HepG2 (cell line): Measurements from ENCODE around the gene NDRG2. TPM values are rescaled to one million over a fixed set of nuclear protein-coding genes. Genes with fewer than 3 reads are reported as not detected.

Source experiments
- DR1 ChIP-seq: sonication (generic); formaldehyde crosslinking; IDR thresholded peaks from 2 replicates; pipeline ENCODE4 v1.8.0; 2021; ENCODE audit warnings: mild to moderate bottlenecking, missing genetic modification reagents, inconsistent platforms
- EEA1 ChIP-seq: sonication (generic); formaldehyde crosslinking; IDR thresholded peaks from 2 replicates; pipeline ENCODE4 v1.5.1; 2020; ENCODE audit warnings: mild to moderate bottlenecking, missing genetic modification reagents, borderline replicate concordance
- POLR2AphosphoS2 ChIP-seq: IDR thresholded peaks from 2 replicates; pipeline ENCODE4 v1.6.1; 2011; ENCODE audit warnings: low read depth, low read length, improper control_type of control experiment
- SP5 ChIP-seq: IDR thresholded peaks from 2 replicates; pipeline ENCODE4 v1.6.1; 2016; ENCODE audit warnings: low read depth, borderline replicate concordance
- ZBTB3 ChIP-seq: sonication (generic); formaldehyde crosslinking; IDR thresholded peaks from 2 replicates; pipeline ENCODE4 v1.4.0; 2020; ENCODE audit warnings: low read depth, mild to moderate bottlenecking, moderate library complexity, missing genetic modification reagents, borderline replicate concordance
- ZNF232 ChIP-seq: sonication (generic); formaldehyde crosslinking; IDR thresholded peaks from 2 replicates; pipeline ENCODE4 v1.4.0; 2020; ENCODE audit warnings: missing genetic modification reagents, borderline replicate concordance
- ZNF337 ChIP-seq: sonication (generic); formaldehyde crosslinking; IDR thresholded peaks from 2 replicates; pipeline ENCODE4 v1.5.1; 2020; ENCODE audit warnings: missing genetic modification reagents, low read depth, mild to moderate bottlenecking, borderline replicate concordance
- ZNF563 ChIP-seq: sonication (generic); formaldehyde crosslinking; IDR thresholded peaks from 2 replicates; pipeline ENCODE4 v1.8.0; 2022; ENCODE audit warnings: mild to moderate bottlenecking, moderate library complexity, missing genetic modification reagents
- ZNF792 ChIP-seq: IDR thresholded peaks from 2 replicates; pipeline ENCODE4 v1.6.1; 2016
- polyA plus RNA-seq, 8 experiments: library from polyadenylated mRNA; depleted of rRNA in 3 of 8; stranded (reverse) in 7 of 8; unstranded in 1 of 8; fragments of >200 nt; fragmentation: Illumina TruSeq in 4 of 8; extraction: Trizol in 4 of 8; gene quantifications; 2 replicates each; pipeline versions ENCODE4 v1.2.1 to v1.2.3, GENCODE V29; 2011 to 2016; ENCODE audit warnings: low read depth in 4 of 8, missing spikeins in 1 of 8, mixed read lengths in 1 of 8; ENCODE audit not compliant: insufficient read depth in 1 of 8
- total RNA-seq, 5 experiments: library from RNA; depleted of rRNA; stranded (reverse); fragments of >200 nt; fragmentation: Illumina TruSeq; extraction: Trizol; gene quantifications; 2 replicates each; pipeline ENCODE4 v1.2.3, GENCODE V29; 2016; ENCODE audit warnings: low read depth in 1 of 5
- TF ChIP-seq, protein P1 (sequence below): sonication (generic); formaldehyde crosslinking; IDR thresholded peaks from 2 replicates; pipeline ENCODE4 v1.5.0; 2020; ENCODE audit warnings: mild to moderate bottlenecking, missing genetic modification reagents, moderate library complexity
- TF ChIP-seq, protein P2 (sequence below): sonication (generic); formaldehyde crosslinking; IDR thresholded peaks from 2 replicates; pipeline ENCODE4 v1.5.1; 2020; ENCODE audit warnings: missing genetic modification reagents, mild to moderate bottlenecking, borderline replicate concordance
- TF ChIP-seq, protein P3 (sequence below): sonication (generic); formaldehyde crosslinking; IDR thresholded peaks from 2 replicates; pipeline ENCODE4 v1.4.0; 2020; ENCODE audit warnings: mild to moderate bottlenecking, missing genetic modification reagents
- TF ChIP-seq, protein P4 (sequence below): sonication (generic); formaldehyde crosslinking; IDR thresholded peaks from 2 replicates; pipeline ENCODE4 v1.4.0; 2020; ENCODE audit warnings: mild to moderate bottlenecking, missing genetic modification reagents

The NDRG2 gene
- total and polyA plus RNA-seq, 2 of the 13 experiments (the other 11 are each of a cell fraction or from before 2014, with no cell fraction given) = 27.2 to 189 TPM

DNA sequence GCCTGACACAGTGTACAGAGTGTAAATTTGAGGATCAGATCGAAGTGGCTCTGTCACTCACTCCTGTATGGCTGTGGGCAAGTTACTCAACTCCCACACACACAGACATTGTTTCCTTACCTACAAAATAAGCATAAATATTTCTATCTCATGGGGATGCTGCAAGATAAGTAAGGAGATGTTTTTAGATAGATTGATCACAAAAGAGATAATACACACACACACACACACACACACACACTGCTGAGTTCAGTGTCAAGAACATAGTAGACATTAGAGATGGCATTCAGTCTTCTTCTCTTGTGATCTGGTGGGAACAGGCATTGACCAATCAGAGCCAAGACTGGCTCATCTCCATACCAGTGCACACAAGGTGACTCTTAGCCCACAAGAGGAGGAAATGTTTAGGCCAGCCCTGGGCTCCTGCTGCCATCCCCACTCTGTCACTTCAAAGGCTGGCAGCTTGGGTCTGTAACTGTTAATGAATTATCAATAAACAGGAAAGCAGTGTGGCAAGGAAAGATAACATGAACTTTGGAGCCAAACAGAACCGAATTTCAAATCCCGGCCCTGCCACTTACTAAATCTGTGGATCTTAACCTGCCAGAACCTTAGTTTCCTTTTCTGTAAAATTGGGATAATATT is 29.4 kb upstream of the NDRG2 start (continued):
- TF ChIP-seq, protein P1, sequence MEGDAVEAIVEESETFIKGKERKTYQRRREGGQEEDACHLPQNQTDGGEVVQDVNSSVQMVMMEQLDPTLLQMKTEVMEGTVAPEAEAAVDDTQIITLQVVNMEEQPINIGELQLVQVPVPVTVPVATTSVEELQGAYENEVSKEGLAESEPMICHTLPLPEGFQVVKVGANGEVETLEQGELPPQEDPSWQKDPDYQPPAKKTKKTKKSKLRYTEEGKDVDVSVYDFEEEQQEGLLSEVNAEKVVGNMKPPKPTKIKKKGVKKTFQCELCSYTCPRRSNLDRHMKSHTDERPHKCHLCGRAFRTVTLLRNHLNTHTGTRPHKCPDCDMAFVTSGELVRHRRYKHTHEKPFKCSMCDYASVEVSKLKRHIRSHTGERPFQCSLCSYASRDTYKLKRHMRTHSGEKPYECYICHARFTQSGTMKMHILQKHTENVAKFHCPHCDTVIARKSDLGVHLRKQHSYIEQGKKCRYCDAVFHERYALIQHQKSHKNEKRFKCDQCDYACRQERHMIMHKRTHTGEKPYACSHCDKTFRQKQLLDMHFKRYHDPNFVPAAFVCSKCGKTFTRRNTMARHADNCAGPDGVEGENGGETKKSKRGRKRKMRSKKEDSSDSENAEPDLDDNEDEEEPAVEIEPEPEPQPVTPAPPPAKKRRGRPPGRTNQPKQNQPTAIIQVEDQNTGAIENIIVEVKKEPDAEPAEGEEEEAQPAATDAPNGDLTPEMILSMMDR (CRISPR knock-in tag) = no peak; the same call in 1 of the 2 replicates
- TF ChIP-seq SP5 (CRISPR knock-in tag) = peak; percentile 86
- TF ChIP-seq, protein P2, sequence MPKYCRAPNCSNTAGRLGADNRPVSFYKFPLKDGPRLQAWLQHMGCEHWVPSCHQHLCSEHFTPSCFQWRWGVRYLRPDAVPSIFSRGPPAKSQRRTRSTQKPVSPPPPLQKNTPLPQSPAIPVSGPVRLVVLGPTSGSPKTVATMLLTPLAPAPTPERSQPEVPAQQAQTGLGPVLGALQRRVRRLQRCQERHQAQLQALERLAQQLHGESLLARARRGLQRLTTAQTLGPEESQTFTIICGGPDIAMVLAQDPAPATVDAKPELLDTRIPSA = no peak
- TF ChIP-seq, protein P3, sequence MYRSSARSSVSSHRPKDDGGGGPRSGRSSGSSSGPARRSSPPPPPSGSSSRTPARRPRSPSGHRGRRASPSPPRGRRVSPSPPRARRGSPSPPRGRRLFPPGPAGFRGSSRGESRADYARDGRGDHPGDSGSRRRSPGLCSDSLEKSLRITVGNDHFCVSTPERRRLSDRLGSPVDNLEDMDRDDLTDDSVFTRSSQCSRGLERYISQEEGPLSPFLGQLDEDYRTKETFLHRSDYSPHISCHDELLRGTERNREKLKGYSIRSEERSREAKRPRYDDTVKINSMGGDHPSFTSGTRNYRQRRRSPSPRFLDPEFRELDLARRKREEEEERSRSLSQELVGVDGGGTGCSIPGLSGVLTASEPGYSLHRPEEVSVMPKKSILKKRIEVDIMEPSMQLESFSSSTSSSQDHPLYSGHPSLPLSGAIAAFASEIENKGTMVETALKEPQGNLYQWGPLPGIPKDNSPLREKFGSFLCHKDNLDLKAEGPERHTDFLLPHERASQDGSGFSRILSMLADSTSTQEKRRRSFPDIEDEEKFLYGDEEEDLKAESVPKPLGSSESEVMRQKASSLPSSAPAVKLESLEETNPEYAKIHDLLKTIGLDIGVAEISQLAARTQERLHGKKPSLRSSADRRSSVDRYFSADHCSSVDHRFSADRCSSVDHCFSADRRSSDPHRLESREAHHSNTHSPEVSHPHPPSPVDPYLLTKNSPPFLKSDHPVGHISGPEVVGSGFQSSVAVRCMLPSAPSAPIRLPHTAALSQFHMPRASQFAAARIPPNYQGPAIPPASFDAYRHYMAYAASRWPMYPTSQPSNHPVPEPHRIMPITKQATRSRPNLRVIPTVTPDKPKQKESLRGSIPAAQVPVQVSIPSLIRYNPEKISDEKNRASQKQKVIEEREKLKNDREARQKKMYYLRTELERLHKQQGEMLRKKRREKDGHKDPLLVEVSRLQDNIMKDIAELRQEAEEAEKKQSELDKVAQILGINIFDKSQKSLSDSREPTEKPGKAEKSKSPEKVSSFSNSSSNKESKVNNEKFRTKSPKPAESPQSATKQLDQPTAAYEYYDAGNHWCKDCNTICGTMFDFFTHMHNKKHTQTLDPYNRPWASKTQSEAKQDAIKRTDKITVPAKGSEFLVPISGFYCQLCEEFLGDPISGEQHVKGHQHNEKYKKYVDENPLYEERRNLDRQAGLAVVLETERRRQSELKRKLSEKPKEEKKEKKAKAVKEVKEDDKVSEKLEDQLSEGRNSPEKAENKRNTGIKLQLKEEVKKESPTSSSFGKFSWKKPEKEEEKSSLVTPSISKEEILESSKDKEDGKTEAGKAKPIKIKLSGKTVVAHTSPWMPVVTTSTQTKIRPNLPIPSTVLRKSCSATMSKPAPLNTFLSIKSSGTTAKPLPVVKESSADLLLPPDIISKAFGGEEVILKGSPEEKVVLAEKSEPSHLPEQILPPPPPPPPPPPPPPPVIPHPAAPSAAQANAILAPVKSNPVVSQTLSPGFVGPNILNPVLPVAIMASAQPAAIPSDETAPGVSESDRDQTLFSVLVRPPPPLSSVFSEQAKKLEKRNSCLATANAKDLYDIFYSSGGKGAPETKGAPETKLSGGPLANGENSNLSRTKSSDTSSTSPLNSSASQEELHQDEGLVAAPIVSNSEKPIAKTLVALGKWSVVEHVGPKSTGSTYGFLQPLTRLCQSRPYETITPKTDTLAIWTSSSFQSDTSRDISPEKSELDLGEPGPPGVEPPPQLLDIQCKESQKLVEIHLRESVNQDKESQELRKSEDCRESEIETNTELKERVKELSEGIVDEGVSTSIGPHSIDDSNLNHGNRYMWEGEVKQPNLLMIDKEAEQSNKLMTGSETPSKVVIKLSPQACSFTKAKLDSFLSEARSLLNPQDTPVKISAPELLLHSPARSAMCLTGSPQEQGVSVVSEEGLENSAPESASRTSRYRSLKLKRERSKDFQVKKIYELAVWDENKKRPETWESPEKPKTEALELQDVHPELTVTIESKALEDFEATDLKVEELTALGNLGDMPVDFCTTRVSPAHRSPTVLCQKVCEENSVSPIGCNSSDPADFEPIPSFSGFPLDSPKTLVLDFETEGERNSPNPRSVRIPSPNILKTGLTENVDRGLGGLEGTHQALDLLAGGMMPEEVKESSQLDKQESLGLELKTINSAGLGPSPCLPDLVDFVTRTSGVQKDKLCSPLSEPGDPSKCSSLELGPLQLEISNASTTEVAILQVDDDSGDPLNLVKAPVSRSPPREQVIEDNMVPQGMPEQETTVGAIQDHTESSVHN = no peak
- TF ChIP-seq POLR2AphosphoS2 = no peak
- no peak; the same call in 1 of the 2 replicates for TF ChIP-seq ZNF337 (CRISPR knock-in tag)
- no peak for TF ChIP-seq ZNF232 (CRISPR knock-in tag)
- TF ChIP-seq ZBTB3 (CRISPR knock-in tag) = peak; percentile 95; the same call in 1 of the 2 replicates
- TF ChIP-seq EEA1 (CRISPR knock-in tag) = no peak
- TF ChIP-seq ZNF563 (CRISPR knock-in tag) = 0 out of 2 replicates have a peak, but pooled peaks have one; percentile 53
- TF ChIP-seq DR1 (CRISPR knock-in tag) = no peak
- TF ChIP-seq, protein P4, sequence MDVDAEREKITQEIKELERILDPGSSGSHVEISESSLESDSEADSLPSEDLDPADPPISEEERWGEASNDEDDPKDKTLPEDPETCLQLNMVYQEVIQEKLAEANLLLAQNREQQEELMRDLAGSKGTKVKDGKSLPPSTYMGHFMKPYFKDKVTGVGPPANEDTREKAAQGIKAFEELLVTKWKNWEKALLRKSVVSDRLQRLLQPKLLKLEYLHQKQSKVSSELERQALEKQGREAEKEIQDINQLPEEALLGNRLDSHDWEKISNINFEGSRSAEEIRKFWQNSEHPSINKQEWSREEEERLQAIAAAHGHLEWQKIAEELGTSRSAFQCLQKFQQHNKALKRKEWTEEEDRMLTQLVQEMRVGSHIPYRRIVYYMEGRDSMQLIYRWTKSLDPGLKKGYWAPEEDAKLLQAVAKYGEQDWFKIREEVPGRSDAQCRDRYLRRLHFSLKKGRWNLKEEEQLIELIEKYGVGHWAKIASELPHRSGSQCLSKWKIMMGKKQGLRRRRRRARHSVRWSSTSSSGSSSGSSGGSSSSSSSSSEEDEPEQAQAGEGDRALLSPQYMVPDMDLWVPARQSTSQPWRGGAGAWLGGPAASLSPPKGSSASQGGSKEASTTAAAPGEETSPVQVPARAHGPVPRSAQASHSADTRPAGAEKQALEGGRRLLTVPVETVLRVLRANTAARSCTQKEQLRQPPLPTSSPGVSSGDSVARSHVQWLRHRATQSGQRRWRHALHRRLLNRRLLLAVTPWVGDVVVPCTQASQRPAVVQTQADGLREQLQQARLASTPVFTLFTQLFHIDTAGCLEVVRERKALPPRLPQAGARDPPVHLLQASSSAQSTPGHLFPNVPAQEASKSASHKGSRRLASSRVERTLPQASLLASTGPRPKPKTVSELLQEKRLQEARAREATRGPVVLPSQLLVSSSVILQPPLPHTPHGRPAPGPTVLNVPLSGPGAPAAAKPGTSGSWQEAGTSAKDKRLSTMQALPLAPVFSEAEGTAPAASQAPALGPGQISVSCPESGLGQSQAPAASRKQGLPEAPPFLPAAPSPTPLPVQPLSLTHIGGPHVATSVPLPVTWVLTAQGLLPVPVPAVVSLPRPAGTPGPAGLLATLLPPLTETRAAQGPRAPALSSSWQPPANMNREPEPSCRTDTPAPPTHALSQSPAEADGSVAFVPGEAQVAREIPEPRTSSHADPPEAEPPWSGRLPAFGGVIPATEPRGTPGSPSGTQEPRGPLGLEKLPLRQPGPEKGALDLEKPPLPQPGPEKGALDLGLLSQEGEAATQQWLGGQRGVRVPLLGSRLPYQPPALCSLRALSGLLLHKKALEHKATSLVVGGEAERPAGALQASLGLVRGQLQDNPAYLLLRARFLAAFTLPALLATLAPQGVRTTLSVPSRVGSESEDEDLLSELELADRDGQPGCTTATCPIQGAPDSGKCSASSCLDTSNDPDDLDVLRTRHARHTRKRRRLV = no peak
- TF ChIP-seq ZNF792 (CRISPR knock-in tag) = no peak; the same call in 1 of the 2 replicates
